ENCODE results near the gene PROB1.

GRCh38 chr5:139438707-139439012 is 43.8 kb upstream of the PROB1 start:
- TF ChIP-seq CTCF (IDR thresholded peaks at IDR 0.05), result no peak
- TF ChIP-seq POLR2A (IDR thresholded peaks at IDR 0.05), result no peak
